Liver (tissue), 9 donors: ENCODE data around the gene ARID5B. TPM values are rescaled to one million over a fixed set of nuclear protein-coding genes. Genes with fewer than 3 reads are reported as not detected.

Source experiments
- DNase-seq: peaks from one replicate; pipeline ENCODE4 v3.0.0-alpha.2; 2017; ENCODE audit warnings: low spot score
- H3K27ac ChIP-seq, 2 donors: one replicate each; pipeline ENCODE4 v1.7.0; 2013; ENCODE audit warnings: inconsistent platforms in 2 of 2, low read length in 2 of 2, control low read depth in 1 of 2, low read depth in 1 of 2, mild to moderate bottlenecking in 1 of 2
- H3K27me3 ChIP-seq, 4 donors: one replicate each; pipeline versions ENCODE4 v1.6.1 to v1.7.0; 2013; ENCODE audit warnings: low read length in 3 of 4, inconsistent platforms in 1 of 4, mild to moderate bottlenecking in 1 of 4, moderate library complexity in 1 of 4; ENCODE audit not compliant: control insufficient read depth in 4 of 4, insufficient read depth in 4 of 4
- H3K36me3 ChIP-seq, 4 donors: one replicate each; pipeline versions ENCODE4 v1.6.1 to v1.7.0; 2013; ENCODE audit warnings: low read length in 3 of 4, mild to moderate bottlenecking in 3 of 4, low read depth in 1 of 4, moderate library complexity in 1 of 4; ENCODE audit not compliant: control insufficient read depth in 4 of 4, insufficient read depth in 3 of 4
- H3K4me1 ChIP-seq, 4 donors: one replicate each; pipeline versions ENCODE4 v1.6.1 to v1.7.0; 2013; ENCODE audit warnings: low read length in 3 of 4, mild to moderate bottlenecking in 3 of 4, moderate library complexity in 1 of 4; ENCODE audit not compliant: control insufficient read depth in 4 of 4, insufficient read depth in 4 of 4
- H3K4me3 ChIP-seq, 3 donors: one replicate each; pipeline versions ENCODE4 v1.6.1 to v1.7.0; 2013; ENCODE audit warnings: low read length in 3 of 3, control low read depth in 1 of 3, low read depth in 1 of 3, mild to moderate bottlenecking in 1 of 3
- H3K9ac ChIP-seq, 2 donors: one replicate each; pipeline ENCODE4 v1.7.0; 2013; ENCODE audit warnings: low read length in 2 of 2, mild to moderate bottlenecking in 2 of 2, moderate library complexity in 2 of 2, control low read depth in 1 of 2, low read depth in 1 of 2
- H3K9me3 ChIP-seq, 4 donors: one replicate each; pipeline versions ENCODE4 v1.6.1 to v1.7.0; 2013; ENCODE audit warnings: low read length in 3 of 4; ENCODE audit not compliant: control insufficient read depth in 4 of 4
- EGR1 ChIP-seq, 2 donors: IDR thresholded peaks; 2 replicates each; pipeline ENCODE4 v1.6.1; 2016 to 2018; ENCODE audit warnings: antibody characterized with exemption in 2 of 2, low read depth in 2 of 2
- FOXA1 ChIP-seq: IDR thresholded peaks from 2 replicates; pipeline ENCODE4 v1.6.1; 2016; ENCODE audit warnings: antibody characterized with exemption
- FOXA2 ChIP-seq: IDR thresholded peaks from 2 replicates; pipeline ENCODE4 v1.6.1; 2016; ENCODE audit warnings: antibody characterized with exemption
- GABPA ChIP-seq, 2 donors: IDR thresholded peaks in 1 of 2; conservative IDR thresholded peaks in 1 of 2; 2 replicates each; pipeline ENCODE4 v1.6.1; 2016; ENCODE audit warnings: antibody characterized with exemption in 2 of 2, mild to moderate bottlenecking in 1 of 2, moderate library complexity in 1 of 2
- HNF4A ChIP-seq, 2 donors: conservative IDR thresholded peaks; 2 replicates each; pipeline ENCODE4 v1.6.1; 2016; ENCODE audit warnings: antibody characterized with exemption in 2 of 2, mild to moderate bottlenecking in 2 of 2
- HNF4G ChIP-seq: IDR thresholded peaks from 2 replicates; pipeline ENCODE4 v1.6.1; 2016; ENCODE audit warnings: antibody characterized with exemption
- JUND ChIP-seq, 2 donors: IDR thresholded peaks; 2 replicates each; pipeline ENCODE4 v1.6.1; 2016; ENCODE audit warnings: antibody characterized with exemption in 2 of 2
- NR2F2 ChIP-seq: IDR thresholded peaks from 2 replicates; pipeline ENCODE4 v1.6.1; 2016; ENCODE audit warnings: antibody characterized with exemption
- RAD21 ChIP-seq, 2 donors: IDR thresholded peaks; 2 replicates each; pipeline ENCODE4 v1.6.1; 2016; ENCODE audit warnings: antibody characterized with exemption in 2 of 2, mild to moderate bottlenecking in 2 of 2
- RXRA ChIP-seq, 2 donors: IDR thresholded peaks; 2 replicates each; pipeline ENCODE4 v1.6.1; 2017 to 2018; ENCODE audit warnings: antibody characterized with exemption in 2 of 2, mild to moderate bottlenecking in 1 of 2
- SP1 ChIP-seq: IDR thresholded peaks from 2 replicates; pipeline ENCODE4 v1.6.1; 2018; ENCODE audit warnings: antibody characterized with exemption, mild to moderate bottlenecking
- TAF1 ChIP-seq: conservative IDR thresholded peaks from 2 replicates; pipeline ENCODE4 v1.6.1; 2016; ENCODE audit warnings: antibody characterized with exemption, mild to moderate bottlenecking
- YY1 ChIP-seq: IDR thresholded peaks from 2 replicates; pipeline ENCODE4 v1.6.1; 2016; ENCODE audit warnings: antibody characterized with exemption, mild to moderate bottlenecking
- WGBS: extraction: QIAGEN DNeasy Blood & Tissue Kit; methylation state at CpG from one replicate; pipeline ENCODE4 v1.1.7; 2013; 5-methylcytosine and 5-hydroxymethylcytosine counted together
- polyA plus RNA-seq, 2 donors: library from polyadenylated mRNA; stranded (reverse) in 1 of 2; unstranded in 1 of 2; fragments of 200-250 nt in 1 of 2; fragments of >200 nt in 1 of 2; fragmentation: Nextera tagmentation in 1 of 2; extraction: Ambion mirVana in 1 of 2; gene quantifications; one replicate each; pipeline versions ENCODE4 v1.2.1 to v1.2.3, GENCODE V29; 2013 to 2015
- total RNA-seq, 2 donors: library from RNA; depleted of rRNA; stranded (reverse); fragments of >200 nt; gene quantifications; one replicate each; pipeline ENCODE4 v1.2.3, GENCODE V29; 2014
- TF ChIP-seq, protein P1 (sequence below): IDR thresholded peaks from 2 replicates; pipeline ENCODE4 v1.6.1; 2016; ENCODE audit warnings: antibody characterized with exemption
- TF ChIP-seq, protein P2 (sequence below): IDR thresholded peaks from 2 replicates; pipeline ENCODE4 v1.6.1; 2016; ENCODE audit warnings: antibody characterized with exemption
- TF ChIP-seq, protein P3 (sequence below): fragments of 150-350 bp; IDR thresholded peaks from 2 replicates; pipeline ENCODE4 v1.5.1; 2017; ENCODE audit warnings: improper control_type of control experiment, low read depth, low read length; ENCODE audit not compliant: missing input control
- TF ChIP-seq, protein P4 (sequence below): IDR thresholded peaks from 2 replicates; pipeline ENCODE4 v1.6.1; 2016; ENCODE audit warnings: antibody characterized with exemption
- TF ChIP-seq, protein P5 (sequence below): IDR thresholded peaks from 2 replicates; pipeline ENCODE4 v1.6.1; 2016; ENCODE audit warnings: antibody characterized with exemption, mild to moderate bottlenecking
- donor health status: healthy.
- donor health status: healthy.
- donor health status: healthy.
- donor health status: healthy.
- donor health status: healthy.

The ARID5B gene
- total and polyA plus RNA-seq, 4 donors = 1.3 to 6.4 (median 5.2) TPM

DNA sequence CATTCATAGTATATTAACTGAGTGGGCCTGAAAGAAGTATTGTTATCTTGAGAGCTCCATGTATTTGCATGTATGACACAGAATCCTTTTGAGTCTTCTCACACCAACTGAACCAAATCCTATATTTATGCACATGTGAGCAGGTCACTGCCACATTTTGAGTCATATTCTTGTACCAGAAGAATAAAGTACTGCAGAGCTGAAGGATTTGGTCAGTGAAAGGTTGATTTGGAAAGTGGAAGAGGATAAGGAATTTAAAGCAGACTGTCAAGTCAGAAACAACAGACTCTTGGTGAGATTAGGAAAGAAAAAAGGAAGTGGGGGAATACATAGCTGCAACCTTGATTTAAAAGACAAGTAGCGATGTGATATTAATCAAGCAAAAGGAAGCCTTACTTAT lies 121.8 kb downstream of the ARID5B start (continued):
- TF ChIP-seq, protein P1, sequence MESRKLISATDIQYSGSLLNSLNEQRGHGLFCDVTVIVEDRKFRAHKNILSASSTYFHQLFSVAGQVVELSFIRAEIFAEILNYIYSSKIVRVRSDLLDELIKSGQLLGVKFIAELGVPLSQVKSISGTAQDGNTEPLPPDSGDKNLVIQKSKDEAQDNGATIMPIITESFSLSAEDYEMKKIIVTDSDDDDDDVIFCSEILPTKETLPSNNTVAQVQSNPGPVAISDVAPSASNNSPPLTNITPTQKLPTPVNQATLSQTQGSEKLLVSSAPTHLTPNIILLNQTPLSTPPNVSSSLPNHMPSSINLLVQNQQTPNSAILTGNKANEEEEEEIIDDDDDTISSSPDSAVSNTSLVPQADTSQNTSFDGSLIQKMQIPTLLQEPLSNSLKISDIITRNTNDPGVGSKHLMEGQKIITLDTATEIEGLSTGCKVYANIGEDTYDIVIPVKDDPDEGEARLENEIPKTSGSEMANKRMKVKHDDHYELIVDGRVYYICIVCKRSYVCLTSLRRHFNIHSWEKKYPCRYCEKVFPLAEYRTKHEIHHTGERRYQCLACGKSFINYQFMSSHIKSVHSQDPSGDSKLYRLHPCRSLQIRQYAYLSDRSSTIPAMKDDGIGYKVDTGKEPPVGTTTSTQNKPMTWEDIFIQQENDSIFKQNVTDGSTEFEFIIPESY = no peak
- no peak for TF ChIP-seq TAF1
- TF ChIP-seq FOXA1 = no peak
- TF ChIP-seq, protein P2, sequence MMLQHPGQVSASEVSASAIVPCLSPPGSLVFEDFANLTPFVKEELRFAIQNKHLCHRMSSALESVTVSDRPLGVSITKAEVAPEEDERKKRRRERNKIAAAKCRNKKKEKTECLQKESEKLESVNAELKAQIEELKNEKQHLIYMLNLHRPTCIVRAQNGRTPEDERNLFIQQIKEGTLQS = no peak
- TF ChIP-seq RXRA (IDR thresholded peaks at IDR 0.05) = no peak
- no peak for TF ChIP-seq FOXA2

DNA sequence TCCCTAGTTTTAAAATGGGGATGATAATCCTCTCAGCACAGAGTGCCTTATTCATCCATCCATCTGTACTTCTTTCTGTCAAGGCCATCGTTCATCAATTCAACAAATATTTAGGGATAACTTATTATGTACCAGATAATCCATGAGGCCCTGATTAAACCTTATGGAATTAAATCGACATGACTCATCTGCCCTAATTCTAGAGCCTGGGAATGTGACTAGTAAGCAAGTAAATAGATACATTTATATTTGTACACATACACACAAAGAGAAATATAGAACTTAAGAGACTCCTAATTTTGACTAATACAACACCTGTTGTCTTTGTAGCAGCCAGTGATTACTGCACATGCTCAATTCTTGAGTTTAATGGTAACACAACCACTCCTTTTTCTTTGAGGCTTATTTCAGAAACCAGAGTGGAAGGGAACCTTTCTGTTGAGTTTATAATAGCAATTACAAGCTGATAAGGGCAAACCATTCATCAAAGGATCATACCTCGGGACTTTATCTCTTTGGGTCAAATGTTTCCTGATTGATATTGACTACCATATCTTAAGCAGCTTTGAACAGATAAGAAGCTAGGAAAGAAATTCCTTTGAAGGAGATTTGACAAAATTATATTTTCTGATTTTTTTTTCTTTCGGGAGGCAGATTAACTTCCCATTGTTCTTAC lies 122.7 kb downstream of the ARID5B start:
- DNase-seq = no peak
- no peak for TF ChIP-seq FOXA1
- no peak for TF ChIP-seq GABPA (IDR thresholded peaks at IDR 0.05 in 1 of 2, conservative IDR thresholded peaks at IDR 0.05 in 1 of 2)
- no peak for TF ChIP-seq RAD21 (IDR thresholded peaks at IDR 0.05)
- TF ChIP-seq, protein P3, sequence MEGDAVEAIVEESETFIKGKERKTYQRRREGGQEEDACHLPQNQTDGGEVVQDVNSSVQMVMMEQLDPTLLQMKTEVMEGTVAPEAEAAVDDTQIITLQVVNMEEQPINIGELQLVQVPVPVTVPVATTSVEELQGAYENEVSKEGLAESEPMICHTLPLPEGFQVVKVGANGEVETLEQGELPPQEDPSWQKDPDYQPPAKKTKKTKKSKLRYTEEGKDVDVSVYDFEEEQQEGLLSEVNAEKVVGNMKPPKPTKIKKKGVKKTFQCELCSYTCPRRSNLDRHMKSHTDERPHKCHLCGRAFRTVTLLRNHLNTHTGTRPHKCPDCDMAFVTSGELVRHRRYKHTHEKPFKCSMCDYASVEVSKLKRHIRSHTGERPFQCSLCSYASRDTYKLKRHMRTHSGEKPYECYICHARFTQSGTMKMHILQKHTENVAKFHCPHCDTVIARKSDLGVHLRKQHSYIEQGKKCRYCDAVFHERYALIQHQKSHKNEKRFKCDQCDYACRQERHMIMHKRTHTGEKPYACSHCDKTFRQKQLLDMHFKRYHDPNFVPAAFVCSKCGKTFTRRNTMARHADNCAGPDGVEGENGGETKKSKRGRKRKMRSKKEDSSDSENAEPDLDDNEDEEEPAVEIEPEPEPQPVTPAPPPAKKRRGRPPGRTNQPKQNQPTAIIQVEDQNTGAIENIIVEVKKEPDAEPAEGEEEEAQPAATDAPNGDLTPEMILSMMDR = no peak
- no peak for TF ChIP-seq NR2F2
- no peak for TF ChIP-seq HNF4G
- TF ChIP-seq FOXA2 = no peak
- TF ChIP-seq, protein P4, sequence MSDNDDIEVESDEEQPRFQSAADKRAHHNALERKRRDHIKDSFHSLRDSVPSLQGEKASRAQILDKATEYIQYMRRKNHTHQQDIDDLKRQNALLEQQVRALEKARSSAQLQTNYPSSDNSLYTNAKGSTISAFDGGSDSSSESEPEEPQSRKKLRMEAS = no peak
- TF ChIP-seq, protein P5, sequence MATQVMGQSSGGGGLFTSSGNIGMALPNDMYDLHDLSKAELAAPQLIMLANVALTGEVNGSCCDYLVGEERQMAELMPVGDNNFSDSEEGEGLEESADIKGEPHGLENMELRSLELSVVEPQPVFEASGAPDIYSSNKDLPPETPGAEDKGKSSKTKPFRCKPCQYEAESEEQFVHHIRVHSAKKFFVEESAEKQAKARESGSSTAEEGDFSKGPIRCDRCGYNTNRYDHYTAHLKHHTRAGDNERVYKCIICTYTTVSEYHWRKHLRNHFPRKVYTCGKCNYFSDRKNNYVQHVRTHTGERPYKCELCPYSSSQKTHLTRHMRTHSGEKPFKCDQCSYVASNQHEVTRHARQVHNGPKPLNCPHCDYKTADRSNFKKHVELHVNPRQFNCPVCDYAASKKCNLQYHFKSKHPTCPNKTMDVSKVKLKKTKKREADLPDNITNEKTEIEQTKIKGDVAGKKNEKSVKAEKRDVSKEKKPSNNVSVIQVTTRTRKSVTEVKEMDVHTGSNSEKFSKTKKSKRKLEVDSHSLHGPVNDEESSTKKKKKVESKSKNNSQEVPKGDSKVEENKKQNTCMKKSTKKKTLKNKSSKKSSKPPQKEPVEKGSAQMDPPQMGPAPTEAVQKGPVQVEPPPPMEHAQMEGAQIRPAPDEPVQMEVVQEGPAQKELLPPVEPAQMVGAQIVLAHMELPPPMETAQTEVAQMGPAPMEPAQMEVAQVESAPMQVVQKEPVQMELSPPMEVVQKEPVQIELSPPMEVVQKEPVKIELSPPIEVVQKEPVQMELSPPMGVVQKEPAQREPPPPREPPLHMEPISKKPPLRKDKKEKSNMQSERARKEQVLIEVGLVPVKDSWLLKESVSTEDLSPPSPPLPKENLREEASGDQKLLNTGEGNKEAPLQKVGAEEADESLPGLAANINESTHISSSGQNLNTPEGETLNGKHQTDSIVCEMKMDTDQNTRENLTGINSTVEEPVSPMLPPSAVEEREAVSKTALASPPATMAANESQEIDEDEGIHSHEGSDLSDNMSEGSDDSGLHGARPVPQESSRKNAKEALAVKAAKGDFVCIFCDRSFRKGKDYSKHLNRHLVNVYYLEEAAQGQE = no peak
- no peak for TF ChIP-seq SP1
- no peak for TF ChIP-seq YY1
- TF ChIP-seq RXRA (IDR thresholded peaks at IDR 0.05) = no peak
- TF ChIP-seq JUND (IDR thresholded peaks at IDR 0.05) = no peak
- TF ChIP-seq, protein P2 = no peak
- TF ChIP-seq EGR1 (IDR thresholded peaks at IDR 0.05; ENCODE audit: low read depth in 2 of 2) = no peak
- TF ChIP-seq TAF1 = no peak
- TF ChIP-seq, protein P1 = no peak
- TF ChIP-seq HNF4A (conservative IDR thresholded peaks at IDR 0.05) = no peak
- Histone ChIP-seq H3K9me3 (no peaks in the 10 kb centered on the region), H3K4me3 (no peak overlapping the region), H3K4me1 (peaks cover 4 to 19% (median 10%) of the 10 kb centered on the region in 4 donors), H3K27ac (no peak overlapping the region), H3K36me3 (no peaks in the 10 kb centered on the region), H3K27me3 (no peaks in the 10 kb centered on the region), H3K9ac (no peak overlapping the region)
- WGBS = 58% methylated on average over 4 of the region's 4 CpGs
